ENCODE results near the gene LSM3. TPM values are rescaled to one million over a fixed set of nuclear protein-coding genes. Genes with fewer than 3 reads are reported as not detected.

Gene LSM3
- total and polyA plus RNA-seq, 9 of the 15 experiments (the other 6 are each of a cell fraction or from before 2014, with no cell fraction given) = 33.8 to 203 (median 61.2) TPM

DNA sequence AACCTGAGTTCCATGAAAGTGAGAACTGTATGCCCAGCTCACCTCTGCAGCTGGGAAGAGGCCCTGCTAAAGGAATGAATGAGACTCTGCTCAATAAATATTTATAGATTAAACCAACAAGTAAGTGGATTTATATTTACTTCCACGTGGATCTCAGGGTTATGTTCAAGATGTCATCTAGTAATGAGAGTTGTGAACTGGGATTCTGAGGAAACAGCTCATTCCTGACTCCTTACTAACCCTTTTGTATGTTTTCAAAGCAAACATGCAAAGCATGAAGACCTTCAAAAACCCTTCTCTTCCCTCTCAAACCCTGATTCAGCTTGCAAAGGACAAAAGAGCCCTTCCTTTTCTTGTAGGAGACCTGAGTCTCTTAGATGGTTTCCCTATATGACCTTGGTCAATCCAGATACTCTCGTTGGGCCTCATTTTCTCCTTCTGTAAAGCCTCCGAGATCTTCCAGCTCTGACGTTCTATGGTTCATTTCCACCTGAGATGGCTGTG, 53.4 kb downstream of the LSM3 start (continued):
- TF ChIP-seq, protein P1, sequence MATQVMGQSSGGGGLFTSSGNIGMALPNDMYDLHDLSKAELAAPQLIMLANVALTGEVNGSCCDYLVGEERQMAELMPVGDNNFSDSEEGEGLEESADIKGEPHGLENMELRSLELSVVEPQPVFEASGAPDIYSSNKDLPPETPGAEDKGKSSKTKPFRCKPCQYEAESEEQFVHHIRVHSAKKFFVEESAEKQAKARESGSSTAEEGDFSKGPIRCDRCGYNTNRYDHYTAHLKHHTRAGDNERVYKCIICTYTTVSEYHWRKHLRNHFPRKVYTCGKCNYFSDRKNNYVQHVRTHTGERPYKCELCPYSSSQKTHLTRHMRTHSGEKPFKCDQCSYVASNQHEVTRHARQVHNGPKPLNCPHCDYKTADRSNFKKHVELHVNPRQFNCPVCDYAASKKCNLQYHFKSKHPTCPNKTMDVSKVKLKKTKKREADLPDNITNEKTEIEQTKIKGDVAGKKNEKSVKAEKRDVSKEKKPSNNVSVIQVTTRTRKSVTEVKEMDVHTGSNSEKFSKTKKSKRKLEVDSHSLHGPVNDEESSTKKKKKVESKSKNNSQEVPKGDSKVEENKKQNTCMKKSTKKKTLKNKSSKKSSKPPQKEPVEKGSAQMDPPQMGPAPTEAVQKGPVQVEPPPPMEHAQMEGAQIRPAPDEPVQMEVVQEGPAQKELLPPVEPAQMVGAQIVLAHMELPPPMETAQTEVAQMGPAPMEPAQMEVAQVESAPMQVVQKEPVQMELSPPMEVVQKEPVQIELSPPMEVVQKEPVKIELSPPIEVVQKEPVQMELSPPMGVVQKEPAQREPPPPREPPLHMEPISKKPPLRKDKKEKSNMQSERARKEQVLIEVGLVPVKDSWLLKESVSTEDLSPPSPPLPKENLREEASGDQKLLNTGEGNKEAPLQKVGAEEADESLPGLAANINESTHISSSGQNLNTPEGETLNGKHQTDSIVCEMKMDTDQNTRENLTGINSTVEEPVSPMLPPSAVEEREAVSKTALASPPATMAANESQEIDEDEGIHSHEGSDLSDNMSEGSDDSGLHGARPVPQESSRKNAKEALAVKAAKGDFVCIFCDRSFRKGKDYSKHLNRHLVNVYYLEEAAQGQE (IDR thresholded peaks at IDR 0.05; ENCODE audit: borderline replicate concordance) = no peak
- TF ChIP-seq, protein P1 (CRISPR knock-in tag; IDR thresholded peaks at IDR 0.05; ENCODE audit: low read depth) = peak; percentile 42; the same call in 1 of the 2 replicates
- TF ChIP-seq NR2C2 (CRISPR knock-in tag; IDR thresholded peaks at IDR 0.05) = no peak
- no peak for TF ChIP-seq NR2C2 (tag; IDR thresholded peaks at IDR 0.05)
- no peak for TF ChIP-seq ILK (tag; IDR thresholded peaks at IDR 0.05; ENCODE audit: borderline replicate concordance, low read depth)
- TF ChIP-seq GTF2A2 (tag; IDR thresholded peaks at IDR 0.05) = 0 out of 2 replicates have a peak, but pooled peaks have one; percentile 8
- 0 out of 2 replicates have a peak, but pooled peaks have one; percentile 64 for TF ChIP-seq EHMT2 (IDR thresholded peaks at IDR 0.05)
- TF ChIP-seq ZNF121 (CRISPR knock-in tag; conservative IDR thresholded peaks at IDR 0.05) = no peak
- TF ChIP-seq ZNF224 (CRISPR knock-in tag; IDR thresholded peaks at IDR 0.05) = no peak
- TF ChIP-seq SREBF2 (CRISPR knock-in tag; IDR thresholded peaks at IDR 0.05) = peak; percentile 13; the same call in 1 of the 2 replicates
- TF ChIP-seq SUPT5H (IDR thresholded peaks at IDR 0.05) = no peak
- TF ChIP-seq CBFB (CRISPR knock-in tag; IDR thresholded peaks at IDR 0.05) = no peak
- 0 out of 2 replicates have a peak, but pooled peaks have one; percentile 2 for TF ChIP-seq PHTF2 (CRISPR knock-in tag; IDR thresholded peaks at IDR 0.05)
- TF ChIP-seq, protein P2, sequence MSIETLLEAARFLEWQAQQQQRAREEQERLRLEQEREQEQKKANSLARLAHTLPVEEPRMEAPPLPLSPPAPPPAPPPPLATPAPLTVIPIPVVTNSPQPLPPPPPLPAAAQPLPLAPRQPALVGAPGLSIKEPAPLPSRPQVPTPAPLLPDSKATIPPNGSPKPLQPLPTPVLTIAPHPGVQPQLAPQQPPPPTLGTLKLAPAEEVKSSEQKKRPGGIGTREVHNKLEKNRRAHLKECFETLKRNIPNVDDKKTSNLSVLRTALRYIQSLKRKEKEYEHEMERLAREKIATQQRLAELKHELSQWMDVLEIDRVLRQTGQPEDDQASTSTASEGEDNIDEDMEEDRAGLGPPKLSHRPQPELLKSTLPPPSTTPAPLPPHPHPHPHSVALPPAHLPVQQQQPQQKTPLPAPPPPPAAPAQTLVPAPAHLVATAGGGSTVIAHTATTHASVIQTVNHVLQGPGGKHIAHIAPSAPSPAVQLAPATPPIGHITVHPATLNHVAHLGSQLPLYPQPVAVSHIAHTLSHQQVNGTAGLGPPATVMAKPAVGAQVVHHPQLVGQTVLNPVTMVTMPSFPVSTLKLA (conservative IDR thresholded peaks at IDR 0.05) = no peak
- TF ChIP-seq RFX7 (CRISPR knock-in tag; IDR thresholded peaks at IDR 0.05) = 0 out of 2 replicates have a peak, but pooled peaks have one; percentile 12
- TF ChIP-seq, protein P3, sequence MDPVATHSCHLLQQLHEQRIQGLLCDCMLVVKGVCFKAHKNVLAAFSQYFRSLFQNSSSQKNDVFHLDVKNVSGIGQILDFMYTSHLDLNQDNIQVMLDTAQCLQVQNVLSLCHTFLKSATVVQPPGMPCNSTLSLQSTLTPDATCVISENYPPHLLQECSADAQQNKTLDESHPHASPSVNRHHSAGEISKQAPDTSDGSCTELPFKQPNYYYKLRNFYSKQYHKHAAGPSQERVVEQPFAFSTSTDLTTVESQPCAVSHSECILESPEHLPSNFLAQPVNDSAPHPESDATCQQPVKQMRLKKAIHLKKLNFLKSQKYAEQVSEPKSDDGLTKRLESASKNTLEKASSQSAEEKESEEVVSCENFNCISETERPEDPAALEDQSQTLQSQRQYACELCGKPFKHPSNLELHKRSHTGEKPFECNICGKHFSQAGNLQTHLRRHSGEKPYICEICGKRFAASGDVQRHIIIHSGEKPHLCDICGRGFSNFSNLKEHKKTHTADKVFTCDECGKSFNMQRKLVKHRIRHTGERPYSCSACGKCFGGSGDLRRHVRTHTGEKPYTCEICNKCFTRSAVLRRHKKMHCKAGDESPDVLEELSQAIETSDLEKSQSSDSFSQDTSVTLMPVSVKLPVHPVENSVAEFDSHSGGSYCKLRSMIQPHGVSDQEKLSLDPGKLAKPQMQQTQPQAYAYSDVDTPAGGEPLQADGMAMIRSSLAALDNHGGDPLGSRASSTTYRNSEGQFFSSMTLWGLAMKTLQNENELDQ (CRISPR knock-in tag; IDR thresholded peaks at IDR 0.05; ENCODE audit: borderline replicate concordance) = no peak
- 0 out of 2 replicates have a peak, but pooled peaks have one; percentile 7 for TF ChIP-seq RBFOX2 (IDR thresholded peaks at IDR 0.05; ENCODE audit: low read depth, low read length)
- no peak for TF ChIP-seq NCOR1 (IDR thresholded peaks at IDR 0.05)

Data from K562 (cell line).